DMS79 treated with DMSO at 0.1 percent for 48 hours (cell line): ENCODE data around the gene TRPM8.
A peak's percentile ranks its signal among the peaks of the same experiment; 100 is the strongest.

Experiments
- DNase-seq: peaks from one replicate; lab custom pipeline; 2025; lab: John Stamatoyannopoulos, UW

Gene TRPM8

DNA sequence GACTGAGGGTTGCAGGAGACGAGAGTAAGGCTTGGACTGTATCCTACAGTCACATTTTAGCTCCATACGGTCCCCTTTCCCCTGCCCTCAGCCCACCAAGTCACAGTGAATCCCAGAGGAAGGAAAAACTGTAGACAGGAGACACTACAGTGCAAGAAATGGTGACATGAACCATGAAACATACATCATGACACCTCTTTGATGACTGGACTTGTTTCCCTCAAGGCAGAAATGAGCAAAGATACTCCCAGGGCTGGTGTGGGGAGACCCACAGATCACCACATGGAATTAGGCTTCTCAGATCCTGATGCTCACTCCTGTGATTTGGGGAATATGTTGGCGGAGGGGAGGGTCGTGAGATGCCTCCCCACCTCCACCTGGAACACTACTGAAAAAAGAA lies 85.1 kb downstream of the TRPM8 start:
- no peak for DNase-seq

DNA sequence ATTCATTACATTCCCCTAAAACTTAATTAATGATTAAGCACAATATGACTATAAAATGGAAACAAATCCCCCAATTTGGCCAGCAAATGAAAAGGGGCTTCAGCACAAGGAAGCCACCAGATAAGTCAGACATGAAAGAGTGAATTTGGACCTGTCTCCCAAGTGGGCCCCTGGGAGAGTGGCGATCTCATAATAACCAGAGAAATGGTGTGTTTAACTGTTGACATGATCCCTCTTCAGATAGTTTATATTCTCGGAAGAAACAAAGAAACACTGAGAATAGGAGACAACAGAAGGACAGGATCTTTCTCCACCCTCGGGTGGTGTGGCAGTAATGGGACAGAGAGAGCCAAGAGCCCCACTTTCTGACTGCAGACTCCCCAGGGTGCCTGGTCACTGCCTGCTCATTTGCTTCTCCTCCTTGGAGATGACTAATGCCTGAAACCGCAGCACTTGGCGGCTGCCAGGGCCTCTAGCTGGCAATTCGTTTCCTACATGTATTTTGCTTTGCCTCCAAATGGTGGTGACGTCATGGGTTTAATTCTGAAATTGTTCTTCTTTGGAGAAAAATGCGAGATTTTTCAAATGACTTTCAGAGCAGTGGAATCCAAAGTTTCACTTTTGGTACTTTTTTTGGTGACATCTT lies 86.9 kb downstream of the TRPM8 start:
- DNase-seq, result peak; percentile 82

DNA sequence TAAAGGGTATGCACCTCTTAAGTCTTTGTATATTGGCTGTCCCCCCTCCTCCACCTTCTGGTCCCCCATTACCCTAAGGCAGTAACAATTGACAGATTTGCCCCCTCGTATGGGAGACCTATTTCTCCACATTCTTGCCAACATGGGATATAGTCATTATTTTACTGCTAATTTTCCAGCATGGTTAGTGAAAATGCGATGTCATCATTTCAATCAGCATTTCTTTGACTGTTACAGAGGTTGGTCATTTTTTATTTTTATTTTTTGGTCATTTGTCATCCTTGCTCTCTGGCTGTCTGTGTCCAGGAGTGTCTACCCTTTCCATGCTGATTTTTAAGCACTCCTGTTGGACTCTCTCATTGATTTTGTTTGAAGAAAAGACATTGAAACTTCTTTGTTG lies 88.0 kb downstream of the TRPM8 start:
- DNase-seq, result no peak

DNA sequence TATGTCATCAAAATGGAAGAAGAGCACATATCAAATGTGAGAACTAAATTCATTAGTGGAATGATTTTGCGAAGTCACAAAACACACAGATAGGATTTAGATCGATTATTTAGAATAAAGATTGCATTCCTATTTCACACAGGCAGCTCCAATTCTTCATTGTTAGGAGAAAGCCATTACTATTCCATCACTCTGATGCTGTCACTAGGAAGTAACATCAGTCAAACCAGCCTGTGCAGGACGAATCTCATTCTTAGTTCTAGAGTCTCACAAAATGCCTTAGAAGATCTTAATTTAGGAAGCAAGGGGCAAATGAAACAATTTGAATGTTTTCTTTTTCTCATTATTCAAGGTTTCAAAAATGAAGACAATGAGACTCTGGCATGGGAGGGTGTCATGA lies 89.3 kb downstream of the TRPM8 start:
- DNase-seq, result no peak

DNA sequence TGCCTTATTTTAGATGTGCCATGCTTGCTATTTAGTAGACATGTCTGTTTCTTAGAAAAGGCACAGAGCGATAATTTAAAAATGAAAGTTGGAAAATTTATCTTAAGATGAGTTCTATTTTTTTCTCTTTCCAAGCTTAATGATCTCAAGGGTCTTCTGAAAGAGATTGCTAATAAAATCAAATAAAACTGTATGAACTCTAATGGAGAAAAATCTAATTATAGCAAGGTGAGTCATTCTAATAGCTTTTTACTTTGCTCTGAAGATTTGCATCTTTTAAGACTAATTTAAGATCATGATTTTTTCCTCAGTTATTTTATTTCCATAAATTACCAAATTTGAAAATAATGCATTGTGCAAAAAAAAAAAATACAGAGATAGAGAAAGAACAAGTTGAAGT lies 97.3 kb downstream of the TRPM8 start:
- no peak for DNase-seq

DNA sequence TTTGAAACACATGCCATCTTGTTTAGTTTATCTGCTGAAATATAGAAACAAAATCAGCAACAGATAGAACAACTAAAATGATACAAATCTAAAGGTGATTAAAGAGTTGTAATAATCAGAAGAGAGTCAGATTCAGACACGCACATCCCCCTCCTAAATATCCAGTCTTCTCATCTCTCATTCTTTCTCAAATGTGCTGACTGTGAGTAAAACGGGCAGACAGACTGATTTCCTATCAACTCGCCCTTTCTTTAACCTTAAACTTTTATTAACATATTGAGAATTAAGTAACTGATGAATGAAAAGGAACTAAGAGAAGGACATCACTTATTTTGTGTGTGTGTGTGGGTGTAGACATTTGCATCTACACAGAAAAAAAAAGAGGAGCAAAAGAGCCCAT lies 98.7 kb downstream of the TRPM8 start:
- DNase-seq, result no peak

DNA sequence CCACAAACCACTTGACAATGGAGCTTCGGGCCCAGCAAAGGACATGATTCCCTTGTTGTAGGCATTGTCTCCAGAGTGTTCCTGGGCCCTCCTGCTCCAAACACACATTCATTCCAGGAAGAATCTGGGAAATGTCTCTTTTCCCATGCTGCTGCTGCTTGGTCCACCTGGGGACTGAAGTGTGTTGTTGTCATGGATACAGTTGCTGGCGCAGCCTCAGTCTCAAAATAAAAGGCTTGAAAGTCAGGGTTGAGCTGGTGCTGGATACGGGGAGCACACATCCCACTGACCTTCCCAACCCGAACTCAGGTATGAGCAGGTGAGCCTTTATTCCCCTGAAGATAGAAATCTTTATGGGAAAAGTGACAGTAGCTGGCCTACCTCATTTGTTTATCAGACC lies 102.7 kb downstream of the TRPM8 start:
- no peak for DNase-seq

DNA sequence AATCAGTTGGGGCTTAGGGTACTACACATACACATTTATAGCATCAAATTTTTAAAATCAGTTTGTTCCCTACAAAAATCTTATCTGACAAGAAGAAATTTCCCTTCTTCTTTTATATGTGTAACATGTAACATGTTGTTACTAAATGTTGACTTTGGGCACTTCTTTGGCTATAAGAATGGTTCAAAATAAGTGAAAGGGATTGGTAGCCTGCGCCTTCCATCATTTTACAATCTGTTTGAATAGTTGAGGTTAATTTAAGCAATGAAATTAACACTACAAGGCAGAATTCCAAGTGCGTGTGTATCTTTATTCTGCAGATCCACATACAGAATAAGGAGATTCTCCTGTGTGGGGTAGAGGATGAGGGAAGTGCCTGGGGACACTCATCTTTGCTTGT lies 103.2 kb downstream of the TRPM8 start:
- DNase-seq, result no peak

DNA sequence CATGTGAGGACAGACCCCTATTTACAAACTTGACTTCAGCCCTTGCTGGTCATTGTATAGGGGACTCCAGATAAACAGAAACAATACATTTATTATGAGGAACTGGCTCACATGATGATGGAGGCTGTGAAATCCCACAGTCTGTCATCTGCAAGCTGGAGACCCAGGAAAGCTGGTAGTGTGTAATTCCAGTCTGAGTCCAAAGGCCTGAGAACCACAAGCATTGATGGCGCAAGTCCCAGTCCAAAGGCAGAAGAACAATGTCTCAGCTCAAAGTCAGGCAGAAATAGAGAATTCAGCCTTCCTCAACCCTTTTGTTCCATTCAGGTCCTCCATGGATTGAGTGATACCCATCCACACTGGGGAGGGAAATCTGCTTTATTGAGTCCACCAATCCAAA lies 105.3 kb downstream of the TRPM8 start:
- DNase-seq, result no peak

DNA sequence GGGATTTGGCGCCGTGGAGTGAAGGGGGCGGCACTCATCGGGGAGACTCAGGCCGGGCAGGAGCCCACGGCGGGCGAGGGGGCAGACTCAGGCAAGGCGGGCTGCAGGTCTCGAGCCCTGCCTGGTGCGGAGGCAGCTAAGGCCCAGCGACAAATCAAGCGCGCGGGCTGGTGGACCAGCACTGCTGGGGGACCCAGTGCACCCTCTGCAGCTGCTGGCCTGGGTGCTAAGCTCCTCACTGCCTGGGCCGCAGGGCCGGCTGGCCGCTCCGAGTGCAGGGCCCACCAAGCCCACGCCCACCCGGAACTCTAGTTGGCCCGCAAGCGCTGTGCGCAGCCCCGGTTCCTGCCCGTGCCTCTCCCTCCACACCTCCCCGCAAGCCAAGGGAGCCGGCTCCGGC lies 107.1 kb downstream of the TRPM8 start:
- DNase-seq, result no peak

DNA sequence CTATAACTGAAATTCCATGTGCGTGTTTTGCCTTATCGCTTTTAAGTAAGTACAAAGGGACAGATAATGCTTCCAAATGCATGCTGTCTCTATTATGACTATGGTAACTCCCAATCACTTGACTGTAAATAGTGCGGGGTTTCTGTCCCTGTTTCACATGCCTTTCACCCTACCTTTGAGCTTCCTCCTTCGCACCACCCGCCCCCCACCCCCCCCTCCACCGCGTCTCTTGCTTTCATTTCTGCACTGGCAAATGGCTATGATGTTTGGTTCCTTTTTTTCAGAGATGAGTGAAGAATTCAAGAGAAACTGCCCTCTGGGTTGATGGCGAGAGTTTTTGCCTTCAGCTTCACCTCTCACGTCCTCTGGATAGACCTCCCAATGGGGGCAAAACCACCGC lies 108.3 kb downstream of the TRPM8 start:
- DNase-seq, result peak; percentile 8

DNA sequence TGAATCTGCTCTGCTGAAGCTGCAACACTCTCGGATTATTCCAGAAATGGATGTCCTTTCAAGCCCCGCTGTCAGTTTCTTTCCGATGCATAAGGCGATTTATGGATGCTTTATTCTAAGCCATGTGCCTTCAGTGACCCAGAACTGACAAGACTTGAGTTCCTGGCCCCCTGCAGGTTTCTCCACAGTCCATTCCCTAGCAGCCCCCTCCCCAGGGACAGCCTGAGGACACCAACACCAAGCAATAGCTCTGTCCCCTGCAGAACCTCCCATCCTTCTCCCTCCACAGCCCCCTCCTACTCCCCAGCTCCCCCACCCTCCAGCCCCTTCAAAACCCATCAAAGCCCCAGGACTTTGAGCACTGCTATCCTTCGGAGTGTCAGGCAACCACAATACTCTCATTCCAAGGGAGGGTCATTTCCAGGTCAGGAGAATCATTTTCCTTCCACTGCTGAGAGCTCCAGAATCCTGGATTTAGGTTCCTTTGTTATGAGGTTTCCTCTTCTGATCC lies 108.8 kb downstream of the TRPM8 start:
- DNase-seq, result no peak

DNA sequence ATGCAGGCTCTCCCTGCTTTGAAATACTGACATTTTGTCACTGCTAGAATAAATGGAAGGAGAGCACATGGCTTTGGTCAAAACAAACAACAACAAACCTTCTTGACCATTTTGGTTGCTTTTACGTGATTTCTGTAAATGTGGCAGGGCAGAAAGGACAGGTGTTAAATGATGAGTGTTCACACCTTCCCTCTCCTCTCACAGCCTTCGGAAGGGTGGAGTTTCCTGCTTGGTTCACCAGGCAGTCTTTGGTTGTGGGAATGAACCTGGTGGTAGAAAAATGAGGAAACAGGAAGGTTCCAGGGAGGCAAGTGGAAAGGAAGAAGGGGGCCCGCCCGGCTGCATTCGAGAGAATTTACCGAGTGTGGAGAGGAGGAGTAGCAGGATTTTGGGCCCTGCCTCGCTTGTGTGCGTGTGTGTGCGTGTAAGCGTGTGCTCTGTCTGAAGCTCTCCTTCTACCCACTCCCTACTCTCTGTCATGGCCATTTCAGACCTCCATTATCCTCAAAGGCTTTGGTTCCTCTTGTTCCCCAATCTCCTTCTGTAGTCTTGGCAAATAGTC lies 109.6 kb downstream of the TRPM8 start:
- DNase-seq, result no peak

DNA sequence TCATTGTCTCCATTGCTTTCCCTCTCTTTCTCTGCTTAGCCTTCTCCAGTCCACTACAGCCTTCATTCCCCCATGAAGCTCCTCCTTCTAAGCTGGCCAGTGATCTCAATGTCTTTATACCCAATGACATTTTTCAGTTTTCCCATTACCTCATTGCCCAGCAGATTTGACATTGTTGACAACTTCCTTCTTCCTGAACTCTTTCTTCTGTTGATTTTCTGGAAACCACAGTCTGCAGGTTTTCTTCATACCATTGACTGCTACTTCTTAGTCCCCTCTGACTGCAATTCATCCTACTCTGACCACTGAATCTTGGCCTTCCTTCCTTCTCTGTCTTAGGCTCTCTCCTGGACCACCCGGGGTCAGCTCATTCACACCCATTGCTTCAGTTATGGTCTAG lies 110.5 kb downstream of the TRPM8 start:
- no peak for DNase-seq

DNA sequence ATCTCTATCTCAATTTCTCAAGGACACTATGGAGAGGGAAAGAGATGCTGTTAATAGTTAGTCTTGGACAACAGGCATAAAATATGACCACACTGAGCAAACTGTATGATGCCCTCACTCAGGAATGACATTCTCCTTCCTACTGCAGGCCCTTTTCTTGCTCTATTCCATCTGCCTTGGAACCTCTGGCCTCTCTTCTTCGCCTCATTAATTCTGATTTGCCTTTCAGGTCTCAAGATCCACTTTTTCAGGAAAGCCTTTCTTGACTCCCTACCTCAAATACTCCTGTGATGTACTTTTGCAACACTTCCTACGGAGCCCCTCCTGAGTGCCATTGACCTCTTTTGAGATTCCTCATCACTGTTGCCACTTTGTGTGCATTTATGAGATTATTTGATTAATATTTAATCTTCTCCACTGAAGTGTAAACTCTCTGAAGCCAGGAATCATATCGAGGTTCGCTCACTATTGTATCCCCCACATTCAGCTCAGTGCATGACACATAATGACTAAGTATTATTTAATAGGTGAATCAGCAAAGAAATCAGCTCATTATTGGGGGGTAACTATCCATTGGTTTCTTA lies 112.1 kb downstream of the TRPM8 start:
- peak; percentile 94 for DNase-seq

DNA sequence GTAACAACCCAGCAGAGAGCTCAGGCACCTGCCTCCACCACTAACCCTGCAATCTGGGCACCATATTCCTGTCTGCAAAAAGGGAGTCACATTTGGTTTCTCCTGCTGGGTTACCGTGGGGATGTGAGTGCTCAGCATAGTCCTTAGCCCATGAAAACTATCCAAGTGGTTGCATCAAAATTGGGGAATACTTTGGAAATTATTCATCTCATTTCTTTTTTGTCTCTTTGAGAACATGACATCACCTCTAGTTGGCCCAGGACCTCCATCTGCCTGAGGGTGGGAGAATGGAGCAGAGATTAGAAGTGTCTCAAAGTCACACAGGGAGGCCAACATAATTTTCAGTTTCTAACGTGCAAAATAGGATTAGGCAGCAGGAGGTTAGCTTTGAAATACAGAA lies 114.0 kb downstream of the TRPM8 start:
- DNase-seq, result no peak

DNA sequence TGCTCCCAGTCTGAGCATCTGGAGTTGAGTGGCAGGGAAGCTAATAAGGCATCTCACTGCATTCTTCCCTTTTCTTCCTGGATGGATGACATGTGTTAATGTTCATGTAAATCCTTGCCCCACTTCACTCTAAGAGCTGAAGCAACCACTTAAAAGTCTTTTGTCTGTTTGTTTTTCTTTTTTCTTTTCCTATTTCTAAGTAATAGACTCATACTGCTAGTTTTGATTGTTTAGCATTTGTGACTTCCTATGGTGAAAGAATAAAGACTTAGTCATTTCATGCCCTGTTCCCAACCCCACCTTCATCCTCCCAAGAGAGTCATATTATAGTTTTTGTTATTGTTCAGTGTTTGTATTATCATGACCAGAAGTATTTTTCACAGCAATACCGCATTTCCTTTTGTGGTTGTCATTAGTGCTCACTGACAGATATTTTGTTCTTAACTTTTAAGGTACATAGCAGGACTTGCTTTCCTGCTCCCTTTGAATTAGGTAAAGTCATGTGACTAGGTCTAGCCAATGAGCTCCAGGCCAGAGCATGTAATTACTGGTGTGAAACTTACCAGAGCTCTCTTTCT lies 115.2 kb downstream of the TRPM8 start:
- DNase-seq, result no peak

DNA sequence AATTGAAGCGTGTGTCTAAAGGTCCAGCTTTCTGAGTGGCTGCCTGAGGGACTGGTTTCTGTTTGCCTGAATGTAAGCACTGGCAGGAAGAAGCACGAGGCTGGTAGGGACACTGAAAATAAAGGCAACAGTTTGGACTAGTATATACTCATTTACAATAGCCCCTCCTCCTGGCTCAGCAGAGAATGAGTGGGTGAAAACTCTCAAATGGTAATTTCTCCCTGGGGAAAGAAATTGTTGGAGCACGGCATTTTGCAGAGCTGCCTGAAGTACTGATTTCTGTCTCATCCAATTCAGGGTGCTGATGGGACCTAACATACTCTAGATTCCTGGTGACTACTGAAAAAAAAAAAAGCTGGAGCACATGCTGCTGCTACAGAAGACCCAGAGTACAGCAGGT lies 116.0 kb downstream of the TRPM8 start:
- no peak for DNase-seq

DNA sequence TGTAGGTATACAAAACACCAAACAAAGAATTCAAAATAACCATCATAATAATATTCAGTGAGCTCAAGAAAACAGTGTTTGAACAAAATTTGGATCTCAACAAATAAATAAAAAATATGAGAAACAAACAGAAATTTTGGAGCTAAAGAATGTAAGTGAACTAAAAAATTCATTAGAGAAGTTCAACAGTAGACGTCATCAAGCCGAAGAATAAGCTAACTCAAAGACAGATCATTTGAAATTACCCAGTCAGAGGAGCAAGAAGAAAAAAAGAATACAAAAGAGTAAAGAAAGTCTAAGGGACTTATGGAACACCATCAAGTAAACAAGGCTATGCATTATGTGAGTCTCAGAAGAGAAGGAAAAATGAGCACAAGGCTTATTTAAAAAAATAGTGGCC lies 116.7 kb downstream of the TRPM8 start:
- no peak for DNase-seq

DNA sequence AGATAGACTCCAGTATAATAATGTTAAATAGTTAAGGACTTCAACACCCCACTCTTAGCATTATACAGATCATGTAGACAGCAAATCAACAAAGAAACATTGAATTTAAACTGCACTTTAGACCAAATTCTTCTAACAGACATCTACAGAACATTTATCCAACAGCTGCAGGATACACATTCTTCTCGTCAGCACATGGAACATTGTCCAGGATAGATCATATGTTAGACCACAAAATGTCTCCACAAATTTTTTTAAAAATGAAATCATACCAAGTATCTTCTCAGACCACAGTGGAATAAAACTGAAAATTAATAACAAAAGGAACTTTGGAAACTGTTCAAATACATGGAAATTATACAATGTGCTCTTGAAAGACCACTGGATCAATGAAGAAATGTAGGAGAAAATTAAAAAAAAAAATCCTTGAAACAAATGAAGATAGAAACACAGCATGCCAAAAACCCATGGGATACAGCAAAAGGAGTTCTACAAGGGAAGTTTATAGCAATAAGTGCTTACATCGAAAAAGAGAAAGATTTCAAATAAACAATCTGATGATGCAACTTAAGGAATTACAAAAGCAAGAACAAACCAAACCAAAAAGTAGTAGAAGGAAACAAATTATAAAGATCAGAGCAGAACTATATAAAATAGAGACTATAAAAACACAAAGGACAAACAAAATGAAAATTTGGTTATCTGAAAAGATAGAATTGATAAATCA lies 121.1 kb downstream of the TRPM8 start:
- no peak for DNase-seq

DNA sequence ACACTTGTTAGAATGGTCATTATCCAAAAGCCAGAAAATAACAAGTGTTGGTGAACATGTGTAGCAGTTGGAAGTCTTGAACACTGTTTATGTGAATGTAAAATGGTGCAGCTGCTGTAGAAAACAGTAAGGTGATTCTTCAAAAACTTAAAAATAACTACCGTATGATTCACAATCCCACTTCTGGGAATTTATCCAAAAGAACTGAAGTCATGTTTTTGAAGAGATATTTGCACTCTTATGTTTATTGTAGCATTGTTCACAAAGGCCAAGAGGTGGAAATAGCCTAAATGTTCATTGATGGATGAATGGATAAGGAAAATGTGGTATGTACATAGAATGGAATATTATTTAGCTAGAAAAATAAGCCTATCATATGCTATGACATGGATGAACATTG lies 127.0 kb downstream of the TRPM8 start:
- DNase-seq, result no peak

DNA sequence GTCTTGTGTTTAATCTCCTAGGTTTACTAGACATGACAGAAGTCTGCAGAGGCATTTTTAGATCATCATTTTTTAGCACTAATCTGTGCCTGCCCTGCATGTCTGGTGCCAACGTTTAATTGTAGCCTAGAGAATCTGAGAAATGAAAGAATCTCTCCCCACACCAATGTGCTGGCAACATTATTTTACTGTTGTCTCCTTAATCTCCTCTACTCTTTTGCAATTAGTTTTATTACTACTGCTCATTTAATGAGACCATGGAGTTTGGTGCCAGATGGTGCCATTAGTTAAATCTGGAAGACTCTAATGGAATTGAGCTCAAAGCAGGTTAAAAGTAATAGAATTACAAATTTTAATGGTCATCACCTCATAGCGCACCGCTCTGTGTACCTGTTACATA lies 129.3 kb downstream of the TRPM8 start:
- no peak for DNase-seq

DNA sequence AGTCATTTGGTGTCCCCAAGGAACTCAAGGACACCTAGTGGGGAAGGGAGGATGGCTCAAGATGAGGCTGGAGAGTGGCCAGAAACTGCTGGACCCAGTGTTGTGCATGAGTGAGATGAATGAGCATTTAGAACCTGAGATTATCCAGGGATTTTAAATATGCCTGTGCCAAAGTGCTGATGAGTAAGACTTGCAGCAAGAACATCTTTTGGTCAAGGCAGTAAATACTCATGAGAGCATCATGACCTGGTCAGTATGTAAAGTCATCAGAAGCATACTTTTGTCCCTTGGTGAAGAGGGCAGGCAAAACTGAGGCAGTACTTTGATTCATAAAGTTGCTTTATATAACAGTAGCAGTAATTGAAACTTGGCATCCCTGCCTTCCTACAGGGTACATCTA lies 130.2 kb downstream of the TRPM8 start:
- DNase-seq, result no peak
